Hippocampal formation (tissue), 2 donors: ENCODE data around the gene MTSS2.
"Not testable (repeated sequence)": the region's sequence is repeated elsewhere in the genome, so short reads cannot be mapped to it uniquely, and the experiment has no call there.

Source experiments
- DNase-seq, 2 donors: peaks; one replicate each; lab custom pipeline; 2025; lab: John Stamatoyannopoulos, UW

MTSS2 gene

DNA sequence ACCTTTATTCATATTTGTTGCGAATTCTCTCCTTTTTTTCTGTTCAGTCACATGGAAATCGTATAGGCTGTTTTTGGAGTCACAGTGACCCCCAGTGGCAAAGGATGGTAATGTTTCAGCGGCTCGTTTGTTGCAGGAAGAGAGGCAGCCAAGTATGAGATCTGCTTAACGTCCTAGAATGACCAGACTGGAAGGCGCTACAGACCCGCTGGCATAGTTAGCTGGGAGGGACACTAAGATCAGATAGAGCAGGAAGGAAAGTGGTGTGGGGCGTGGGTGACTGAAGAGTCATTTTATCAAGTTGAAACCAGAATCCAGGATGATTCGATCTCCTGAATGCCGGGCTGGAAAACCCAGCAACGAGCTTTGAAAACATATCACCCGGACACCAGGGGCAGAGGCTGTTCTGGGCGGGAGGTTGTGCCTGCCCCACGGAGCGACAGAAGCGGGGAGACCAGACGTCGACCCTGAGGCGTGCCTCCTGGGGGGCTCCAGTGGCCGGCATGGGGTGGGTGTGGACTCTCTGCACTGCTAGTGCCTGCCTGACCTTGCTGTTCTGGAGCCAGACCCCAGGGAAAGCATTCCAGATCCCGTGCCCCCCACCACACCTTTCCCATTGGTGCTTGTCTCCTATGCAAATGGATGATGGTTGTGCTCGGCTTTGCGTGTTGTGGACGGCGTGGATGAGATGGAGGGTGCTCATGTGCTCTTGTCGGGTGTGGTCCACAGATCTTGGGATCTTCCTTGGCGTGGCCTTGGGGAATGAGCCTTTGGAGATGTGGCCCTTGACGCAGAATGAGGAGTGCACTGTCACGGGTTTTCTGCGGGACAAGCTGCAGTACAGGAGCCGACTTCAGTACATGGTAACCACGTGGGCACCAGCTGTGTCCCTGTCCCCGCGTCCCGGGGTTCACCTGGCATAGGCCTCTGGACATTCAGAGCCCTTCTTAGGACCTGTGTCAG lies 31.8 kb downstream of the MTSS2 start:
- peak; percentile 72 to 75 for DNase-seq

DNA sequence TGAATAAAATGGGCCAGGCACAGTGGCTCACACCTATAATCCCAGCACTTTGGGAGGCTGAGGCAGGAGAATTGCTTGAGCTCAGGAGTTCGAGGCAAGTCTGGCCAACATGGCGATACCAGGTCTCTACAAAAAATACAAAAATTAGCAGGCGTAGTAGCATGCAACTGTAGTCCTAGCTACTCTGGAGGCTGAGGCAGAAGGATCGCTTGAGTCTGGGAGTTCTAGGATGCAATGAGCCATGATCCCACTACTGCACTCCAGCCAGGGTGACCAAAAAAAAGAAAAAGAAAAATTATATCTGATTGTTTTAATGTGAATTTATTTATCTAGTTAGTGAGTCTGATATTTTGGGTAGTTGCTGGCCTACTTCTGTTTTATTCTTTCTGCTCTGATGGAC lies 32.4 kb downstream of the MTSS2 start:
- DNase-seq = no peak

- no peak for DNase-seq
Measured at GRCh38 chr16:70652322-70652721, 33.5 kb downstream of the MTSS2 start.

DNA sequence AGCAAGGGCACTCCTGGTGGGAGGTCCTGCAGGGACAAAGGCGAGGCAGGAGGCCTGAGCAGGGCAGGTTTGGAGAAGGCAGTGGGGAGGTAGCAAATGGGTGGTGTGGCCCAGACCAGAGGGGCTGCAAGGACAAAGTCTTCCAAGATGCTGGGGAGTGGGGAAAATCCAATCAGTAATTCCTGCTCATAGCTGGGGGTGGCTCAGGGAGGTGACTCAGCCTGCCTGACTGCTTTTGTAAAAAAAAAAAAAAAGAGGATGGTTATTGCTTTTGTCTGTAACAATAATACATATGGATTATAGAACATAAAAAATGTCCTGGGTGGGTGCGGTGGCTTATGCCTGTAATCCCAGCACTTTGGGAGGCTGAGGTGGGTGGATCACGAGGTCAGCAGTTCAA lies 34.3 kb downstream of the MTSS2 start:
- DNase-seq = no peak

GRCh38 chr16:70650216-70650615 lies 35.6 kb downstream of the MTSS2 start:
- DNase-seq = no peak

DNA sequence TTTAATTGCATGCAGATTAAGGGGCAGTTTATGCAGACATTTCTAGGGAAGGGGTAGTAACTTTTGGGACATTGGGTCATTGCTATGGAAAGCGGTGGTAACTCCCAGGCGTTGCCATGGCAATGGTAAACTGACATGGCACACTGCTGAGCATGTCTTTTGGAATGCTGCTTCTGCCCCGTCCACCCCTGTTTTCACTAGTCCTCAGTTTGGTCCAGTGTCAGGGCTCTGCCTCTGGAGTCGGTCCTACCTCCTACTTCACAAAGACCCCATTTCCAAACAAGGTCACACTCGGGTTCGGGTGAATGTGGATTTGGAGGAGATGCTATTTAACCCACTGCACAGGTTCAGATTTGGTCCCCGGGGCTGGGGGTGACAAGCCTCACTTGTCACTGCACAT lies 36.6 kb downstream of the MTSS2 start:
- no peak for DNase-seq

GRCh38 chr16:70648606-70649005 lies 37.2 kb downstream of the MTSS2 start:
- DNase-seq = no peak

DNA sequence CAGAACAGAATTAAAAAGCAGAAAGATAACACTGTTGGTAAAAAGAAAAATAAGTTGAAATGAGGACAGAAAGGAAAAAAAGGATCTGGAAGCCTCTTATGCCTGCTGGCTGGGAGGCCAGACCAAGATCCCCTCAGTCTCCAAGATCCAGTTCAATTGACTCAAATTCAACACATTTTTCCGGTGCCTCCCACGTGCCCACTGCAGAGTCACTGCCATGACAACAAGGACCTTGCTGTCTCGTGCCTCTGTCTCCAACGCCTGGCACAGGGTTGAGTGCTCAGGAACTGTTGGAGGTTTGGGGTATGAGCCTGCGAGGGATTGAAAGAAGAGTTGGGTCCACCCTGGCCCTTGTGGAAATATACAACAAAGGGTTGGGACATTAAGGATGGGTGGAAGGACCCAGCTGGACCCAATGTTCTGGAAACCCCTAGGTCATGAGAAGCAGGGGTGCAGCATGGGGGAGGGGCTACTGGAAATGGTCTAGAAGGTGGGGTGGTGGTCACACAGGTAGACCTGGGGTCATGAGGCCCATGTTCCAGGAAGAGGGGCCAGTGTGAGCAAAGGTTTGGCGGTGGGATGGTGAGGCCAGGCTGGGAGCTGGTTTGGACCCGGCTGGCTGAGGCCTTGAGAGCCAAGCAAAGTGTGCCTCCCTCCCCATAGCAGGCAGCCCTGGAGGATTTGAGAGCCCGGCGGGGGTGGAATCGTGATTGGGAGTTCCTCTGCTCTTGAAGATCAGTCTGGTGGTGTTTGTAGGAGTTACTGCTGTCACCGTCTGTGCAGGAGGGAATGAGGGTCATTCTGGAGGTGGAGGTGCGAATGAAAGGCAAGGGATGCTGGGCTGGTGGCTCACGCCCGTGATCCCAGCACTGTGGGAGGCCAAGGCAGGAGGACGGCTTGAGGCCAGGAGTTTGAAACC lies 38.2 kb downstream of the MTSS2 start:
- DNase-seq = no peak

GRCh38 chr16:70646260-70647241 lies 39.3 kb downstream of the MTSS2 start, which contains the start of gene IL34:
Gene IL34 (plus strand): TSS chr16:70646559. CDS start chr16:70646948, 389 bp downstream.
- no peak for DNase-seq

GRCh38 chr16:70644763-70645597 lies 40.9 kb downstream of the MTSS2 start:
- DNase-seq = no peak

DNA sequence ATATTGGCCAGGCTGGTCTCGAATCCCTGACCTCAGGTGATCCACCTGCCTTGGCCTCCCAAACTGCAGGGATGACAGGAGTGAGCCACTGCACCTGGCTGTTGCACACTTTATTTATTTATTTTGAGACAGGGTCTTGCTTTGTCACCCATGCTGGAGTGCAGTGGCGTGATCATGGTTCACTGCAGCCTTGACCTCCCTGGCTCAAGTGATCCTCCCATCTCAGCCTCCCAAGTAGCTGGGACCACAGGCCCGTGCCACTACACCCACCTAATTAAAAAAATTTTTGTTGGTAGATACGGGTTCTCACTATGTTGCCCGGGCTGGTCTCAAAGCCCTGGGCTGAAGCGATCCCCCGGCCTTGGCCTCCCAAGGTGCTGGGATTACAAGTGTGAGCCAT lies 42.6 kb downstream of the MTSS2 start:
- DNase-seq = not testable (repeated sequence)

DNA sequence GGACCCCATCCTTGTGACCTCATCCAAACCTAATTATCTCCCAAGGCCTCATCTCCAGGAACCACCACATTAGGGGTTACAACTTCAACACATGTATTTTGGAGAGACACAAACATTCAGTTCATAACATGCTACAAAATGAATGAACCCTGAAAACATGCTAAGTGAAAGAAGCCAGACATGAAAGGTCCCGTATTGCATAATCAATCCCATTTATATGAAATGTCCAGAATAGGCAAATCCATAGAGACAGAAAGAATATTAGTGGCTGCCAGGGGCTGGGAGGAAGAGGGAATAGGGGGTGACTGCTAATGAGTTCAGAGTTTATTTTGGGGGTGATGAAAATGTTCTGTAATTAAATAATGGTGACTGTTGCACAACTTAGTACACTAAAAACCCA lies 43.2 kb downstream of the MTSS2 start:
- no peak for DNase-seq

GRCh38 chr16:70638814-70639792 lies 46.8 kb downstream of the MTSS2 start:
- DNase-seq = no peak
